GM12878 (cell line): ENCODE measurements around the gene TNK1. TPM values are rescaled to one million over a fixed set of nuclear protein-coding genes. Genes with fewer than 3 reads are reported as not detected.
A peak's percentile ranks its signal among the peaks of the same experiment; 100 is the strongest.

Experiments
- BMI1 ChIP-seq: fragments of 450-650 bp; IDR thresholded peaks from 2 replicates; pipeline ENCODE4 v1.6.1; 2016; ENCODE audit warnings: mild to moderate bottlenecking, moderate library complexity, borderline replicate concordance
- E2F4 ChIP-seq: IDR thresholded peaks from 2 replicates; pipeline ENCODE4 v1.6.1; 2012; ENCODE audit warnings: low read depth, low read length, improper control_type of control experiment
- ESRRA ChIP-seq: IDR thresholded peaks from 2 replicates; pipeline ENCODE4 v1.6.1; 2012; ENCODE audit warnings: mild to moderate bottlenecking, low read length, improper control_type of control experiment
- IRF5 ChIP-seq: fragments of 450-650 bp; IDR thresholded peaks from 2 replicates; pipeline ENCODE4 v1.6.1; 2017; ENCODE audit warnings: borderline replicate concordance
- PAX8 ChIP-seq: fragments of 450-650 bp; IDR thresholded peaks from 2 replicates; pipeline ENCODE4 v1.6.1; 2017; ENCODE audit warnings: mild to moderate bottlenecking, moderate library complexity
- POLR2A ChIP-seq: IDR thresholded peaks from 2 replicates; pipeline ENCODE4 v1.6.1; 2011; ENCODE audit warnings: low read depth, mild to moderate bottlenecking, low read length
- POLR2AphosphoS2 ChIP-seq: IDR thresholded peaks from 2 replicates; pipeline ENCODE4 v1.6.1; 2011; ENCODE audit warnings: low read depth, mild to moderate bottlenecking, low read length, improper control_type of control experiment, moderate library complexity
- POLR2AphosphoS5 ChIP-seq: IDR thresholded peaks from 2 replicates; pipeline ENCODE4 v1.6.1; 2011; ENCODE audit warnings: mild to moderate bottlenecking, low read length, inconsistent platforms
- PRDM15 ChIP-seq: fragments of 450-650 bp; formaldehyde crosslinking; IDR thresholded peaks from 2 replicates; pipeline ENCODE4 v1.4.0; 2020; ENCODE audit warnings: mild to moderate bottlenecking, moderate library complexity
- SP1 ChIP-seq: IDR thresholded peaks from one replicate; pipeline ENCODE4 v1.6.1; 2011; ENCODE audit warnings: low read depth, low read length
- TARDBP ChIP-seq: IDR thresholded peaks from 2 replicates; pipeline ENCODE4 v1.6.1; 2016; ENCODE audit warnings: borderline replicate concordance
- TCF3 ChIP-seq: IDR thresholded peaks from 2 replicates; pipeline ENCODE4 v1.6.1; 2012; ENCODE audit warnings: low read depth, mild to moderate bottlenecking, low read length, borderline replicate concordance; ENCODE audit not compliant: insufficient read depth
- TCF7 ChIP-seq: IDR thresholded peaks from 2 replicates; pipeline ENCODE4 v1.6.1; 2014; ENCODE audit warnings: antibody characterized with exemption, borderline replicate concordance
- polyA plus RNA-seq, 11 experiments: library from polyadenylated mRNA; depleted of rRNA in 4 of 11; unstranded in 6 of 11; stranded (reverse) in 5 of 11; fragments of >200 nt; fragmentation: Nextera tagmentation in 4 of 11; fragmentation: Illumina TruSeq in 1 of 11; extraction: Ambion mirVana in 4 of 11; extraction: Trizol in 1 of 11; gene quantifications; 1 replicate in 1 of 11; 2 replicates in 10 of 11; pipeline versions ENCODE4 v1.2.1 to v1.2.3, GENCODE V29; 2011 to 2016; ENCODE audit warnings: inconsistent platforms in 2 of 11, missing spikeins in 2 of 11, low read depth in 1 of 11
- total RNA-seq, 4 experiments: library from RNA; depleted of rRNA in 3 of 4; stranded (reverse); fragments of >200 nt in 3 of 4; fragmentation: Illumina TruSeq in 1 of 4; extraction: Trizol in 1 of 4; gene quantifications; 2 replicates each; pipeline versions ENCODE4 v1.2.1 to v1.2.3, GENCODE V29; 2013 to 2021
- TF ChIP-seq, protein P1 (sequence below): fragments of 450-650 bp; formaldehyde crosslinking; IDR thresholded peaks from 2 replicates; pipeline ENCODE4 v1.4.0; 2022; ENCODE audit warnings: mild to moderate bottlenecking, moderate library complexity
- TF ChIP-seq, protein P2 (sequence below): fragments of 450-650 bp; conservative IDR thresholded peaks from 2 replicates; pipeline ENCODE4 v1.6.1; 2017; ENCODE audit warnings: mild to moderate bottlenecking, moderate library complexity
- TF ChIP-seq, protein P3 (sequence below): IDR thresholded peaks from 2 replicates; pipeline ENCODE4 v1.6.1; 2011; ENCODE audit warnings: low read depth, low read length, improper control_type of control experiment, borderline replicate concordance

The TNK1 gene
- total and polyA plus RNA-seq, 10 of the 15 experiments (the other 5 are each of a cell fraction or from before 2014, with no cell fraction given), result 0.06 to 2.5 (median 0.70) TPM

DNA sequence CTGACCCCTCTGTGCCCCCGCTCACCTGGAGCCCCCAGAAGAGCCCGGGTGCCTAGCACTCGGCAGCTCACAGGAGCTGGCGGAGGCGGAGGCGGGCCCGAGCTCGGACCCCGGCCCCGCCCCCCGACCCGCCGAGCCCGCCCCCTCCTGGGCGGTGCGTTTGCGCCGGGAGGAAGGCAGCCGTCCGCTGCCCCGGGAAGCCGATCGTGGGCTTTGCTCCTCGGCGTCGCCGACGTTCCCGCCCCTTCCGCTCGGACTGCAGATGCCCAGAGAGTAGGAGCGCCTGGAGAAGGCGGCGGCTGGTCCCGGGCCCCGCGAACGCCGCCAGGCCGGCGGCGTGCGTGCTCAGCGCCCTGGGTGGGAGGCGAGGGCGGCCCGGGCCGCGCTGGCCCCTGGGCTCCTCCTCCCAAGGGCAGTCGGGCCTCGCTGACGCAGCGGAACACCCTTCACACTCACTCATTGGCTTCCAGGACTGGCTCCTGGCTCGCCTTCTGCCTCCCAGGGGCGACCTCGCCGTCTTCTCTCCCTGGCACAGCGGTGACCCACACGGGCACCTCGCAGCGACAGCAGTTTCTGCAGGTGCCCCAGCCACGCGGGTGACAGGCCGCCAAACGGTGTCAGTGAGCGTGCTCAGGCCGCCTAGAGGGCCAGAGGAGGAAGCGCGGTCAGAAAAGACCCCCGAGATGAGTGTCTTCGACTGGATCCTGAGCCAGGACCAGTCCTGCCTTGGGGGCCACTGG lies 13.7 kb downstream of the TNK1 start, which contains the start of gene PLSCR3 (continued):
- TF ChIP-seq, protein P1, sequence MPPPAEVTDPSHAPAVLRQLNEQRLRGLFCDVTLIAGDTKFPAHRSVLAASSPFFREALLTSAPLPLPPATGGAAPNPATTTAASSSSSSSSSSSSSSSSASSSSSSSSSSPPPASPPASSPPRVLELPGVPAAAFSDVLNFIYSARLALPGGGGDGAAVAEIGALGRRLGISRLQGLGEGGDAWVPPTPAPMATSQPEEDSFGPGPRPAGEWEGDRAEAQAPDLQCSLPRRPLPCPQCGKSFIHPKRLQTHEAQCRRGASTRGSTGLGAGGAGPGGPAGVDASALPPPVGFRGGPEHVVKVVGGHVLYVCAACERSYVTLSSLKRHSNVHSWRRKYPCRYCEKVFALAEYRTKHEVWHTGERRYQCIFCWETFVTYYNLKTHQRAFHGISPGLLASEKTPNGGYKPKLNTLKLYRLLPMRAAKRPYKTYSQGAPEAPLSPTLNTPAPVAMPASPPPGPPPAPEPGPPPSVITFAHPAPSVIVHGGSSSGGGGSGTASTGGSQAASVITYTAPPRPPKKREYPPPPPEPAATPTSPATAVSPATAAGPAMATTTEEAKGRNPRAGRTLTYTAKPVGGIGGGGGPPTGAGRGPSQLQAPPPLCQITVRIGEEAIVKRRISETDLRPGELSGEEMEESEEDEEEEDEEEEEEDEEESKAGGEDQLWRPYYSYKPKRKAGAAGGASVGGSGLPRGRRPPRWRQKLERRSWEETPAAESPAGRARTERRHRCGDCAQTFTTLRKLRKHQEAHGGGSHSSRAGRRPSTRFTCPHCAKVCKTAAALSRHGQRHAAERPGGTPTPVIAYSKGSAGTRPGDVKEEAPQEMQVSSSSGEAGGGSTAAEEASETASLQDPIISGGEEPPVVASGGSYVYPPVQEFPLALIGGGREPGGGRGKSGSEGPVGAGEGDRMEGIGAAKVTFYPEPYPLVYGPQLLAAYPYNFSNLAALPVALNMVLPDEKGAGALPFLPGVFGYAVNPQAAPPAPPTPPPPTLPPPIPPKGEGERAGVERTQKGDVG, result no peak
- TF ChIP-seq BMI1 (no peak), IRF5 (no peak), TARDBP (no peak), POLR2AphosphoS2 (no peak), SP1 (peak; percentile 3), PAX8 (no peak), TCF3 (no peak), E2F4 (no peak), POLR2AphosphoS5 (0 out of 2 replicates have a peak, but pooled peaks have one; percentile 47), ESRRA (no peak), TCF7 (no peak), POLR2A (peak; percentile 83), PRDM15 (CRISPR knock-in tag) (no peak)
- TF ChIP-seq, protein P2, sequence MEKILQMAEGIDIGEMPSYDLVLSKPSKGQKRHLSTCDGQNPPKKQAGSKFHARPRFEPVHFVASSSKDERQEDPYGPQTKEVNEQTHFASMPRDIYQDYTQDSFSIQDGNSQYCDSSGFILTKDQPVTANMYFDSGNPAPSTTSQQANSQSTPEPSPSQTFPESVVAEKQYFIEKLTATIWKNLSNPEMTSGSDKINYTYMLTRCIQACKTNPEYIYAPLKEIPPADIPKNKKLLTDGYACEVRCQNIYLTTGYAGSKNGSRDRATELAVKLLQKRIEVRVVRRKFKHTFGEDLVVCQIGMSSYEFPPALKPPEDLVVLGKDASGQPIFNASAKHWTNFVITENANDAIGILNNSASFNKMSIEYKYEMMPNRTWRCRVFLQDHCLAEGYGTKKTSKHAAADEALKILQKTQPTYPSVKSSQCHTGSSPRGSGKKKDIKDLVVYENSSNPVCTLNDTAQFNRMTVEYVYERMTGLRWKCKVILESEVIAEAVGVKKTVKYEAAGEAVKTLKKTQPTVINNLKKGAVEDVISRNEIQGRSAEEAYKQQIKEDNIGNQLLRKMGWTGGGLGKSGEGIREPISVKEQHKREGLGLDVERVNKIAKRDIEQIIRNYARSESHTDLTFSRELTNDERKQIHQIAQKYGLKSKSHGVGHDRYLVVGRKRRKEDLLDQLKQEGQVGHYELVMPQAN, result peak; percentile 72
- TF ChIP-seq, protein P3, sequence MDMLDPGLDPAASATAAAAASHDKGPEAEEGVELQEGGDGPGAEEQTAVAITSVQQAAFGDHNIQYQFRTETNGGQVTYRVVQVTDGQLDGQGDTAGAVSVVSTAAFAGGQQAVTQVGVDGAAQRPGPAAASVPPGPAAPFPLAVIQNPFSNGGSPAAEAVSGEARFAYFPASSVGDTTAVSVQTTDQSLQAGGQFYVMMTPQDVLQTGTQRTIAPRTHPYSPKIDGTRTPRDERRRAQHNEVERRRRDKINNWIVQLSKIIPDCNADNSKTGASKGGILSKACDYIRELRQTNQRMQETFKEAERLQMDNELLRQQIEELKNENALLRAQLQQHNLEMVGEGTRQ, result no peak
